ENCODE measurements around the gene FTCDNL1. TPM values are rescaled to one million over a fixed set of nuclear protein-coding genes. Genes with fewer than 3 reads are reported as not detected.

FTCDNL1 gene
- polyA plus RNA-seq, 4 donors, result 0.54 to 5.6 (median 0.85) TPM

- FAIRE-seq (no peak), DNase-seq (no peak)
- WGBS, 3 donors, result 66 to 82% (median 80%) methylated on average over 3 of the region's 3 CpGs
- Histone ChIP-seq H3K4me3 (ENCODE audit: low read depth in 1 of 3, low read length in 3 of 3) (no peak overlapping the region), H3K27me3 (ENCODE audit: control insufficient read depth in 3 of 3, insufficient read depth in 3 of 3, low read length in 3 of 3) (no peaks in the 10 kb centered on the region), H3K4me1 (ENCODE audit: control insufficient read depth in 3 of 3, insufficient read depth in 2 of 3, low read depth in 1 of 3, low read length in 2 of 3) (no peaks in the 10 kb centered on the region), H3K36me3 (ENCODE audit: control insufficient read depth in 3 of 3, insufficient read depth in 2 of 3, low read depth in 1 of 3, low read length in 3 of 3) (no peaks in the 10 kb centered on the region), H3K27ac (ENCODE audit: low read depth in 1 of 3, low read length in 2 of 3) (no peak overlapping the region), H3K9me3 (ENCODE audit: control insufficient read depth in 2 of 2, insufficient read depth in 1 of 2, low read depth in 1 of 2, low read length in 1 of 2) (no peaks in the 10 kb centered on the region)
Observed at GRCh38 chr2:199791326-199791725, 59.7 kb downstream of the FTCDNL1 start.

GRCh38 chr2:199784512-199784911 lies 66.5 kb downstream of the FTCDNL1 start:
- Histone ChIP-seq H3K4me3 (ENCODE audit: low read depth in 1 of 3, low read length in 3 of 3) (no peak overlapping the region), H3K27ac (ENCODE audit: low read depth in 1 of 3, low read length in 2 of 3) (no peak overlapping the region), H3K27me3 (ENCODE audit: control insufficient read depth in 3 of 3, insufficient read depth in 3 of 3, low read length in 3 of 3) (no peaks in the 10 kb centered on the region), H3K4me1 (ENCODE audit: control insufficient read depth in 3 of 3, insufficient read depth in 2 of 3, low read depth in 1 of 3, low read length in 2 of 3) (no peaks in the 10 kb centered on the region), H3K36me3 (ENCODE audit: control insufficient read depth in 3 of 3, insufficient read depth in 2 of 3, low read depth in 1 of 3, low read length in 3 of 3) (no peaks in the 10 kb centered on the region), H3K9me3 (ENCODE audit: control insufficient read depth in 2 of 2, insufficient read depth in 1 of 2, low read depth in 1 of 2, low read length in 1 of 2) (peaks cover 0 to 3% of the 10 kb centered on the region in 2 donors)
- no peak for DNase-seq
- 71 to 89% (median 80%) methylated on average over 4 of the region's 4 CpGs for WGBS, 3 donors
- no peak for FAIRE-seq

GRCh38 chr2:199779589-199779988 lies 71.4 kb downstream of the FTCDNL1 start:
- Histone ChIP-seq H3K9me3 (ENCODE audit: control insufficient read depth in 2 of 2, insufficient read depth in 1 of 2, low read depth in 1 of 2, low read length in 1 of 2) (peaks cover 0 to 3% of the 10 kb centered on the region in 2 donors), H3K36me3 (ENCODE audit: control insufficient read depth in 3 of 3, insufficient read depth in 2 of 3, low read depth in 1 of 3, low read length in 3 of 3) (no peaks in the 10 kb centered on the region), H3K27ac (ENCODE audit: low read depth in 1 of 3, low read length in 2 of 3) (no peak overlapping the region), H3K4me3 (ENCODE audit: low read depth in 1 of 3, low read length in 3 of 3) (no peak overlapping the region), H3K27me3 (ENCODE audit: control insufficient read depth in 3 of 3, insufficient read depth in 3 of 3, low read length in 3 of 3) (no peaks in the 10 kb centered on the region), H3K4me1 (ENCODE audit: control insufficient read depth in 3 of 3, insufficient read depth in 2 of 3, low read depth in 1 of 3, low read length in 2 of 3) (no peaks in the 10 kb centered on the region)
- FAIRE-seq (no peak), DNase-seq (no peak)
- 83 to 96% (median 94%) methylated on average over 3 of the region's 3 CpGs for WGBS, 3 donors

GRCh38 chr2:199778655-199779054 lies 72.3 kb downstream of the FTCDNL1 start:
- Histone ChIP-seq H3K27me3 (ENCODE audit: control insufficient read depth in 3 of 3, insufficient read depth in 3 of 3, low read length in 3 of 3) (no peaks in the 10 kb centered on the region), H3K4me1 (ENCODE audit: control insufficient read depth in 3 of 3, insufficient read depth in 2 of 3, low read depth in 1 of 3, low read length in 2 of 3) (no peaks in the 10 kb centered on the region), H3K9me3 (ENCODE audit: control insufficient read depth in 2 of 2, insufficient read depth in 1 of 2, low read depth in 1 of 2, low read length in 1 of 2) (peaks cover 0 to 3% of the 10 kb centered on the region in 2 donors), H3K27ac (ENCODE audit: low read depth in 1 of 3, low read length in 2 of 3) (no peak overlapping the region), H3K36me3 (ENCODE audit: control insufficient read depth in 3 of 3, insufficient read depth in 2 of 3, low read depth in 1 of 3, low read length in 3 of 3) (no peaks in the 10 kb centered on the region), H3K4me3 (ENCODE audit: low read depth in 1 of 3, low read length in 3 of 3) (no peak overlapping the region)
- no peak for FAIRE-seq
- 82 to 94% (median 89%) methylated on average over 3 of the region's 3 CpGs for WGBS, 3 donors
- DNase-seq, result no peak

- Histone ChIP-seq H3K9me3 (ENCODE audit: control insufficient read depth in 2 of 2, insufficient read depth in 1 of 2, low read depth in 1 of 2, low read length in 1 of 2) (peaks cover 0 to 3% of the 10 kb centered on the region in 2 donors), H3K36me3 (ENCODE audit: control insufficient read depth in 3 of 3, insufficient read depth in 2 of 3, low read depth in 1 of 3, low read length in 3 of 3) (no peaks in the 10 kb centered on the region), H3K4me1 (ENCODE audit: control insufficient read depth in 3 of 3, insufficient read depth in 2 of 3, low read depth in 1 of 3, low read length in 2 of 3) (no peaks in the 10 kb centered on the region), H3K27me3 (ENCODE audit: control insufficient read depth in 3 of 3, insufficient read depth in 3 of 3, low read length in 3 of 3) (no peaks in the 10 kb centered on the region), H3K27ac (ENCODE audit: low read depth in 1 of 3, low read length in 2 of 3) (no peak overlapping the region), H3K4me3 (ENCODE audit: low read depth in 1 of 3, low read length in 3 of 3) (no peak overlapping the region)
- FAIRE-seq, result no peak
- 59 to 67% (median 64%) methylated on average over 2 of the region's 2 CpGs for WGBS, 3 donors
- no peak for DNase-seq
Observed at GRCh38 chr2:199777916-199778315, 73.1 kb downstream of the FTCDNL1 start.

GRCh38 chr2:199777315-199777714 lies 73.7 kb downstream of the FTCDNL1 start:
- WGBS, 3 donors, result 84 to 94% (median 88%) methylated on average over 1 of the region's 1 CpG
- peaks cover 0 to 3% of the 10 kb centered on the region in 2 donors for H3K9me3 ChIP-seq (ENCODE audit: control insufficient read depth in 2 of 2, insufficient read depth in 1 of 2, low read depth in 1 of 2, low read length in 1 of 2)
- no peaks in the 10 kb centered on the region for H3K4me1 ChIP-seq (ENCODE audit: control insufficient read depth in 3 of 3, insufficient read depth in 2 of 3, low read depth in 1 of 3, low read length in 2 of 3)
- H3K27me3 ChIP-seq (ENCODE audit: control insufficient read depth in 3 of 3, insufficient read depth in 3 of 3, low read length in 3 of 3), result no peaks in the 10 kb centered on the region
- H3K27ac ChIP-seq (ENCODE audit: low read depth in 1 of 3, low read length in 2 of 3), result no peak overlapping the region
- H3K36me3 ChIP-seq (ENCODE audit: control insufficient read depth in 3 of 3, insufficient read depth in 2 of 3, low read depth in 1 of 3, low read length in 3 of 3), result no peaks in the 10 kb centered on the region
- DNase-seq (no peak), FAIRE-seq (no peak)
- no peak overlapping the region for H3K4me3 ChIP-seq (ENCODE audit: low read depth in 1 of 3, low read length in 3 of 3)

- no peak for FAIRE-seq
- Histone ChIP-seq H3K27ac (ENCODE audit: low read depth in 1 of 3, low read length in 2 of 3) (no peak overlapping the region), H3K4me3 (ENCODE audit: low read depth in 1 of 3, low read length in 3 of 3) (no peak overlapping the region), H3K27me3 (ENCODE audit: control insufficient read depth in 3 of 3, insufficient read depth in 3 of 3, low read length in 3 of 3) (no peaks in the 10 kb centered on the region), H3K4me1 (ENCODE audit: control insufficient read depth in 3 of 3, insufficient read depth in 2 of 3, low read depth in 1 of 3, low read length in 2 of 3) (no peaks in the 10 kb centered on the region), H3K36me3 (ENCODE audit: control insufficient read depth in 3 of 3, insufficient read depth in 2 of 3, low read depth in 1 of 3, low read length in 3 of 3) (no peaks in the 10 kb centered on the region), H3K9me3 (ENCODE audit: control insufficient read depth in 2 of 2, insufficient read depth in 1 of 2, low read depth in 1 of 2, low read length in 1 of 2) (peaks cover 0 to 3% of the 10 kb centered on the region in 2 donors)
- DNase-seq, result no peak
- WGBS, 3 donors, result 75 to 89% (median 76%) methylated on average over 3 of the region's 3 CpGs
Observed at GRCh38 chr2:199775267-199775666, 75.7 kb downstream of the FTCDNL1 start.

GRCh38 chr2:199772035-199772976 lies 78.7 kb downstream of the FTCDNL1 start:
- Histone ChIP-seq H3K27ac (ENCODE audit: low read depth in 1 of 3, low read length in 2 of 3) (no peak overlapping the region), H3K4me1 (ENCODE audit: control insufficient read depth in 3 of 3, insufficient read depth in 2 of 3, low read depth in 1 of 3, low read length in 2 of 3) (no peaks in the 10 kb centered on the region), H3K27me3 (ENCODE audit: control insufficient read depth in 3 of 3, insufficient read depth in 3 of 3, low read length in 3 of 3) (no peaks in the 10 kb centered on the region), H3K4me3 (ENCODE audit: low read depth in 1 of 3, low read length in 3 of 3) (no peak overlapping the region), H3K36me3 (ENCODE audit: control insufficient read depth in 3 of 3, insufficient read depth in 2 of 3, low read depth in 1 of 3, low read length in 3 of 3) (no peaks in the 10 kb centered on the region), H3K9me3 (ENCODE audit: control insufficient read depth in 2 of 2, insufficient read depth in 1 of 2, low read depth in 1 of 2, low read length in 1 of 2) (no peaks in the 10 kb centered on the region)
- WGBS, 3 donors, result 63 to 65% (median 64%) methylated on average over 12 of the region's 12 CpGs
- FAIRE-seq (no peak), DNase-seq (no peak)
